ENCODE measurements around the gene AP2S1. TPM values are rescaled to one million over a fixed set of nuclear protein-coding genes. Genes with fewer than 3 reads are reported as not detected.

Gene AP2S1
- total and polyA plus RNA-seq, 2 of the 8 experiments (the other 6 are each of a cell fraction or from before 2014, with no cell fraction given): 195 to 211 TPM

- CTCF ChIA-PET (ENCODE audit: partially characterized antibody): interaction anchor here (0.9 to 2.0 kb wide), 4 partner anchors 33 to 64 kb away, joined by 3 to 5 read pairs (median 5); no protein-coding TSS in a partner anchor
- no peak overlapping the region for H2BK20ac ChIP-seq (ENCODE audit: low read length)
- H3K36me3 ChIP-seq (ENCODE audit: control insufficient read depth in 2 of 4, insufficient read depth in 4 of 4, low read length in 3 of 4): no peaks in the 10 kb centered on the region
- no peak overlapping the region for H2BK120ac ChIP-seq (replicated peaks; ENCODE audit: low read depth, low read length)
- peak overlapping the region; percentile 86; the same call in 1 of the 2 replicates for H2AFZ ChIP-seq (ENCODE audit: low read length)
- no peak overlapping the region for H3K27ac ChIP-seq (ENCODE audit: low read depth, low read length)
- no peak overlapping the region; a peak in 1 of 7 replicates for H3K9ac ChIP-seq (replicated peaks in 1 of 4; ENCODE audit: extremely low read depth in 1 of 4, low read depth in 3 of 4, low read length in 3 of 4)
- no peaks in the 10 kb centered on the region for H3K79me2 ChIP-seq (ENCODE audit: control insufficient read depth in 1 of 2, insufficient read depth in 2 of 2, low read length in 2 of 2)
- no peaks in the 10 kb centered on the region for H3K79me1 ChIP-seq (ENCODE audit: low read depth, low read length)
- DNase-seq (ENCODE audit: low read depth in 1 of 2, low spot score in 2 of 2) (peak in 1 of 2 experiments; percentile 55), FAIRE-seq (no peak)
- 0 out of 2 replicates have a peak overlapping the region, but pooled peaks have one; percentile 23 for H2BK12ac ChIP-seq (ENCODE audit: low read depth, low read length)
- peaks cover 0 to 4% (median 1%) of the 10 kb centered on the region in 4 experiments; a peak in 1 of 7 replicates for H3K4me1 ChIP-seq (replicated peaks in 1 of 4; ENCODE audit: control insufficient read depth in 3 of 4, insufficient read depth in 4 of 4, low read length in 3 of 4)
- no peaks in the 10 kb centered on the region; the same call in 1 of the 2 replicates for H3K23me2 ChIP-seq (ENCODE audit: low read depth, low read length)
- no peak overlapping the region; the same call in 1 of the 2 replicates for H3K18ac ChIP-seq (ENCODE audit: extremely low read depth, low read length)
- no peak overlapping the region for H4K91ac ChIP-seq (replicated peaks; ENCODE audit: insufficient read length, low read length)
- H2BK15ac ChIP-seq (ENCODE audit: low read length): no peak overlapping the region
- H3K56ac ChIP-seq (replicated peaks; ENCODE audit: insufficient read length, low read depth, low read length): no peak overlapping the region
- H4K8ac ChIP-seq (ENCODE audit: extremely low read depth, insufficient read depth, low read length): peak overlapping the region; percentile 84
- H3K4me3 ChIP-seq (ENCODE audit: extremely low read depth in 1 of 4, insufficient read depth in 2 of 4, low read depth in 3 of 4, low read length in 4 of 4): no peak overlapping the region
- no peaks in the 10 kb centered on the region for H4K20me1 ChIP-seq (replicated peaks in 1 of 2; ENCODE audit: control insufficient read depth in 1 of 2, insufficient read depth in 2 of 2, low read length in 2 of 2)
- H3K4ac ChIP-seq (replicated peaks; ENCODE audit: insufficient read length, low read depth, low read length): no peak overlapping the region
- 77% methylated on average over 21 of the region's 24 CpGs; no CpG with 5 or more reads in 1 of the 2 experiments for WGBS, 2 experiments (ENCODE audit: extremely low coverage in 1 of 2, insufficient coverage in 1 of 2, insufficient read length in 1 of 2, insufficient replicate concordance in 2 of 2, low coverage in 1 of 2, low lambda C conversion rate in 2 of 2, missing lambda C conversion rate in 1 of 2)
- H3K23ac ChIP-seq (ENCODE audit: insufficient read length): no peak overlapping the region
- H3K14ac ChIP-seq (ENCODE audit: insufficient read length): no peak overlapping the region
- no peaks in the 10 kb centered on the region for H3K27me3 ChIP-seq (replicated peaks in 1 of 4; ENCODE audit: control insufficient read depth in 3 of 4, extremely low read depth in 1 of 4, insufficient read depth in 3 of 4, low read length in 3 of 4)
- no peak overlapping the region for H4K5ac ChIP-seq (ENCODE audit: insufficient read length, low read depth, low read length)
- no peak overlapping the region for H2AK5ac ChIP-seq (ENCODE audit: low read depth, low read length)
- H3K4me2 ChIP-seq (ENCODE audit: insufficient read depth in 1 of 2, low read depth in 2 of 2, low read length in 2 of 2): no peak overlapping the region
- POLR2A ChIA-PET (ENCODE audit: partially characterized antibody): interaction anchor here (0.6 to 4.0 kb wide), 6 partner anchors 8 to 493 kb away, joined by 3 to 15 read pairs (median 8); partner anchors contain the start of gene SLC1A5
- no peaks in the 10 kb centered on the region for H3K9me3 ChIP-seq (ENCODE audit: insufficient read depth in 2 of 2, low read depth in 1 of 2, low read length in 1 of 2)
- H2BK5ac ChIP-seq (ENCODE audit: low read depth, low read length): no peak overlapping the region
- TF ChIP-seq SRF (IDR thresholded peaks at IDR 0.05; ENCODE audit: low read depth, low read length): no peak
- no peak for TF ChIP-seq RNF2 (IDR thresholded peaks at IDR 0.05; ENCODE audit: borderline replicate concordance, low read depth, low read length, missing control alignments, poor library complexity, severe bottlenecking)
- TF ChIP-seq EP300 (IDR thresholded peaks at IDR 0.05; ENCODE audit: borderline replicate concordance in 1 of 2, low read depth in 2 of 2, low read length in 2 of 2): no peak
- TF ChIP-seq ATF3 (IDR thresholded peaks at IDR 0.05; ENCODE audit: insufficient read depth, low read depth, low read length): no peak
- no peak for TF ChIP-seq PHF8 (conservative IDR thresholded peaks at IDR 0.05; ENCODE audit: low read depth, low read length)
- 0 out of 2 replicates have a peak, but pooled peaks have one; percentile 2 for TF ChIP-seq TAF1 (IDR thresholded peaks at IDR 0.05; ENCODE audit: low read depth, low read length)
- 0 out of 2 replicates have a peak, but pooled peaks have one; percentile 11 for TF ChIP-seq MAX (IDR thresholded peaks at IDR 0.05)
- no peak for TF ChIP-seq CHD2 (IDR thresholded peaks at IDR 0.05; ENCODE audit: low read length)
- TF ChIP-seq POLR2AphosphoS5 (IDR thresholded peaks at IDR 0.05; ENCODE audit: low read depth, low read length): no peak
Observed at GRCh38 chr19:46812977-46813838, 37.4 kb downstream of the AP2S1 start.

Measured in H1 (cell line).